PC-3 (cell line): ENCODE results near the gene PJVK.

Experiments
- CTCF ChIP-seq: fragments of 300-600 bp; sonication (generic); conservative IDR thresholded peaks from 2 replicates; pipeline ENCODE4 v1.5.1; 2017; ENCODE audit warnings: antibody characterized with exemption, low read depth, mild to moderate bottlenecking, low read length
- EZH2 ChIP-seq: fragments of 300-600 bp; sonication (generic); IDR thresholded peaks from one replicate; pipeline ENCODE4 v1.6.1; 2017; ENCODE audit warnings: antibody characterized with exemption, mild to moderate bottlenecking, low read length; ENCODE audit not compliant: unreplicated experiment

GRCh38 chr2:178425255-178425827, 25.8 kb upstream of the PJVK start:
- TF ChIP-seq CTCF: no peak
- TF ChIP-seq EZH2: no peak
